AG09309 (cell line): ENCODE data around the gene SARM1.

Source experiments
- DNase-seq: peaks from one replicate; pipeline ENCODE4 v3.0.0-alpha.2; 2010; ENCODE audit warnings: low read depth
- H3K4me3 ChIP-seq: 2 replicates; pipeline ENCODE4 v1.5.1; 2011; ENCODE audit warnings: mild to moderate bottlenecking, low read depth, low read length, moderate library complexity; ENCODE audit not compliant: control insufficient read depth
- TF ChIP-seq, protein P1 (sequence below): IDR thresholded peaks from 2 replicates; pipeline ENCODE4 v1.5.1; 2011; ENCODE audit warnings: mild to moderate bottlenecking, low read depth, low read length, inconsistent platforms; ENCODE audit not compliant: insufficient read depth, control insufficient read depth; ENCODE audit errors: missing control alignments

The SARM1 gene

GRCh38 chr17:28327709-28328108 lies 43.8 kb upstream of the SARM1 start:
- no peak for DNase-seq
- TF ChIP-seq, protein P1, sequence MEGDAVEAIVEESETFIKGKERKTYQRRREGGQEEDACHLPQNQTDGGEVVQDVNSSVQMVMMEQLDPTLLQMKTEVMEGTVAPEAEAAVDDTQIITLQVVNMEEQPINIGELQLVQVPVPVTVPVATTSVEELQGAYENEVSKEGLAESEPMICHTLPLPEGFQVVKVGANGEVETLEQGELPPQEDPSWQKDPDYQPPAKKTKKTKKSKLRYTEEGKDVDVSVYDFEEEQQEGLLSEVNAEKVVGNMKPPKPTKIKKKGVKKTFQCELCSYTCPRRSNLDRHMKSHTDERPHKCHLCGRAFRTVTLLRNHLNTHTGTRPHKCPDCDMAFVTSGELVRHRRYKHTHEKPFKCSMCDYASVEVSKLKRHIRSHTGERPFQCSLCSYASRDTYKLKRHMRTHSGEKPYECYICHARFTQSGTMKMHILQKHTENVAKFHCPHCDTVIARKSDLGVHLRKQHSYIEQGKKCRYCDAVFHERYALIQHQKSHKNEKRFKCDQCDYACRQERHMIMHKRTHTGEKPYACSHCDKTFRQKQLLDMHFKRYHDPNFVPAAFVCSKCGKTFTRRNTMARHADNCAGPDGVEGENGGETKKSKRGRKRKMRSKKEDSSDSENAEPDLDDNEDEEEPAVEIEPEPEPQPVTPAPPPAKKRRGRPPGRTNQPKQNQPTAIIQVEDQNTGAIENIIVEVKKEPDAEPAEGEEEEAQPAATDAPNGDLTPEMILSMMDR: peak; percentile 12
- no peak overlapping the region for H3K4me3 ChIP-seq

DNA sequence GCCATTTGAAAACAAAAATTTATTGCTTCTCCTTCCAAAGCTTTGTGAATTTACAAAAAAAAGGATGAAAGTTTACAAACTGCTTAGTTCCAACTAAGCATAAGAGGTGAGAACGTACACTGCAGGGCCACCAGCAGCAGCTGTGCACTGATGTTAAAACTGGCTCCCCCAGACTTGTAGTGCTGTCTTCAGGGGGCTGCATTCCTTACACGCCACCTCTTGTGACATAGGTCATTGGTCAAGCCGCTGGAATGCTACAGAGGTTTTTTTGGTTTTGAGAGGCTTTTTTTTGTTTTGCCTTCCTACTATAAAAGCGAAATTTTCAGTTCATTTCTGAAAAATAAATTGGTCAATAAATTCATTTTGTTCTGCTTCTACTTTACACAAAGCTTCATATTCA lies 43.2 kb upstream of the SARM1 start:
- DNase-seq: no peak
- H3K4me3 ChIP-seq: no peak overlapping the region
- TF ChIP-seq, protein P1: no peak

DNA sequence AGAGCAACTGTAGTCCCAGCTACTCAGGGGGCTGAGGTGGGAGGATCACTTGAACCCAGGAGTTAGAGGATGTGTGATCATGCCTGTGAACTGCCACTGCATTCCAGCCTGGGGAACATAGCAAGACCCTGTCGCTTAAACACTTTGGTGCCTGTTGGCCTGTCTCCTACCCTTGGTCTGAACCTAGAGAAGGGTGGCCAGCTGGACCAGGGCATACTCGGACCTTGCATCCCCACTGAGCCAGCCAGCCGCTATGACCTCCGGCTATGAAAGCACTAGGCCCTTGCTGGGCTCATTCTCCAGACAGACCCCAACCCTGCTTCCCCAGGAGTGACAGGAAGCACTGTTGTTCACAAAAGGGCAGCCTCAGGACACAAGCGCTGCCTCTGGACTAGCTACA lies 40.8 kb upstream of the SARM1 start:
- TF ChIP-seq, protein P1: no peak
- no peak overlapping the region for H3K4me3 ChIP-seq
- DNase-seq: no peak

GRCh38 chr17:28331891-28332420 lies 39.5 kb upstream of the SARM1 start:
- TF ChIP-seq, protein P1: no peak
- DNase-seq: no peak
- no peak overlapping the region for H3K4me3 ChIP-seq

GRCh38 chr17:28333083-28333746 lies 38.3 kb upstream of the SARM1 start:
- TF ChIP-seq, protein P1: no peak
- DNase-seq: no peak
- H3K4me3 ChIP-seq: no peak overlapping the region

DNA sequence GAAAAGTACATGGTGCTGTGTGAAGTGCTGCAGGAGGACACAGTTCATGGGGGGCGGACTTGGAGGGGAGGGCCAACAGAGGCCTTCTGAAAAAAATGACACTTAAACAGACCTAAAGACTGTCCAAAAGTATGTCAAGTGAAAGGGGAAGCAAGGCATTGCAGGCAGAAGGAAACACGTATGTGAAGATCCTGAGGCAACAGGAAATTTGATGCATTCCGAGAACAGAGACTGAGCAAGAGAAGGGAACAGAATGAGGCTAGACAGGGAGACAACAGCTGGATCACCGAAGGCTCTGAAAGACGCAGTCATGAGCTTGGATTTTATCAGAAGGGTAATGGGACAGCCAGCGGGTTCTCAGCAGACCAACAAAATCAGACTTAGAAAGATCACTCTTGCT lies 37.3 kb upstream of the SARM1 start:
- peak overlapping the region; percentile 50 for H3K4me3 ChIP-seq
- TF ChIP-seq, protein P1: no peak
- DNase-seq: no peak
